Right renal pelvis (tissue), 4 donors: ENCODE results near the gene MRS2. TPM values are rescaled to one million over a fixed set of nuclear protein-coding genes. Genes with fewer than 3 reads are reported as not detected.

Experiments used
- DNase-seq, 4 donors: peaks; one replicate each; pipeline ENCODE4 v3.0.0-alpha.2; 2013; ENCODE audit warnings: low read depth in 4 of 4, low spot score in 3 of 4, missing footprints in 1 of 4
- polyA plus RNA-seq, 4 donors: library from polyadenylated mRNA; unstranded; fragments of 120-200 nt; gene quantifications; one replicate each; pipeline ENCODE4 v1.2.1, GENCODE V29; 2013; ENCODE audit not compliant: insufficient read length in 4 of 4

The MRS2 gene
- polyA plus RNA-seq, 4 donors: 38.6 to 47.7 (median 45.4) TPM

DNA sequence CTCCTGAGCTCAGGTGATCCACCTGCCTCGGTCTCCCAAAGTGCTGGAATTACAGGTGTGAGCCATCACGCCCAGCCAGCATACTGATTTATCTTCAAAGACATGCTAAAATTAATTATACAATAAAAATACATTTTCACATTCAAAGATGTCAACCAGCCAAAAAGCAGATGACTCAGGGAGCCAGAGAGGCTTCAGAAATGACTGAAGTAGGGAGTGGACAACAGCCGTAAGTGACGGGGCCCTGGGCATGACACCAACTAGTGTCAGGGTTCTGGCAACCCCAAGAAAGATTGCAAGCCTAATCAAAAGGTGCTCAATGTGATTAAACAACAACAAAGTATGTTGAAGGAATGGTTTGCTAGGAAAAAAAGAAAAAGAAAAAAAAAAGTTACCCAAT lies 58.2 kb downstream of the MRS2 start:
- no peak for DNase-seq

DNA sequence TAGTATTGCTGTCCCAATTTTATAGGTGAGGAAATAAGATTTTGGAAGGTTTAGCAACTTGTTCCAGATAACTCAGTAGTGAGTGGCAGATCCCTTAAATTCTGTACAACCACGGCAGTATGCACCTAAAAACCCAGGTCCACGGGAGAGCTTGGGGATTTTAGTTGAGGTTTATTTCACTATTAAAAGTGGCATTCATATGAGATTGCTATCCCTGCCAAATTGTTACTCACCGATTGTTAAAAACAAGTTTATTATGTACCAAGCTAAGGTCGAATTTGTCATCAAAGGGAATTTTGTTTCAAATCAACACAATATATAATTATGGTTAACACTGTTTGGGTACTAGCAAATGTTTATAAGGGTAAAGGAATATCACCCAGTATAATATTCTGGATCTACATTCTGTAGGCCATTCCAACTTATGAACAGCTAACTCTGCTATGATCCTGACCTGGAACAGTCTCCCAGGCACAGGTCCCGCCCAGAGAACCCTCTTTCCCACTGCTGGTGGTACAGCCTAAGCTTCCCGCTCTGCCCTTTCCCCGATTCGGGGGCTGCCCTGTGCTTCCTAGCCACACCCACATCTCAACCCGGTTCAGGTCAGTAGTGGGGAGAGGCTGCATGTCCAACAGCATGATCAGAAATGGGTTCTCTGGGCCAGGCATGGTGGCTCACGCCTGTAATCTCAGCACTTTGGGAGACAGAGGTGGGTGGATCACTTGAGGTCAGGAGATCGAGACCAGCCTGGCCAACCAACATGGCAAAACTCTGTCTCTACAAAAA lies 61.7 kb downstream of the MRS2 start:
- no peak for DNase-seq

- DNase-seq: no peak
These were observed 67.1 kb downstream of the MRS2 start for GRCh38 chr6:24469811-24470210.

- no peak for DNase-seq
These were observed 69.4 kb downstream of the MRS2 start for GRCh38 chr6:24472181-24472580.

Other genes starting within 250 kb of the MRS2 start
- gene DCDC2, start 44.9 kb upstream of the MRS2 start, polyA plus RNA-seq: 100 to 1,000 TPM in 3 of 4 donors, 10 to 100 TPM in 1; 93.1 to 146 (median 135) TPM
- 1 to 10 TPM; 2.6 to 3.3 (median 3.0) TPM for gene GPLD1, start 86.6 kb downstream of the MRS2 start, polyA plus RNA-seq
- 10 to 100 TPM; 28.9 to 32.8 (median 31.3) TPM for gene ALDH5A1, start 92.0 kb downstream of the MRS2 start, polyA plus RNA-seq
- under 1 TPM; 0.25 to 0.39 (median 0.33) TPM for gene KIAA0319, start 243.3 kb downstream of the MRS2 start, polyA plus RNA-seq